Measurements from ENCODE around the gene INPP5D. TPM values are rescaled to one million over a fixed set of nuclear protein-coding genes. Genes with fewer than 3 reads are reported as not detected.

Gene INPP5D
- total RNA-seq, 1 donor = under 0.01 TPM

GRCh38 chr2:233089851-233090250, 29.7 kb downstream of the INPP5D start:
- Histone ChIP-seq H3K27ac (ENCODE audit: low read depth, low read length) (no peak overlapping the region), H3K79me2 (ENCODE audit: insufficient read depth, low read length) (no peaks in the 10 kb centered on the region), H3K27me3 (ENCODE audit: insufficient read depth, low read length) (no peaks in the 10 kb centered on the region), H3K4me1 (ENCODE audit: insufficient read depth, low read length) (peaks cover 4% of the 10 kb centered on the region), H3K4me3 (ENCODE audit: insufficient read depth, low read length) (no peak overlapping the region), H3K9me3 (ENCODE audit: low read depth, low read length) (no peaks in the 10 kb centered on the region), H3K36me3 (ENCODE audit: insufficient read depth, low read length) (no peaks in the 10 kb centered on the region), H4K20me1 (ENCODE audit: insufficient read depth, low read length) (no peaks in the 10 kb centered on the region), H3K4me2 (ENCODE audit: insufficient read depth, low read length) (no peak overlapping the region), H2AFZ (ENCODE audit: low read length) (no peak overlapping the region)
- TF ChIP-seq, protein P1, sequence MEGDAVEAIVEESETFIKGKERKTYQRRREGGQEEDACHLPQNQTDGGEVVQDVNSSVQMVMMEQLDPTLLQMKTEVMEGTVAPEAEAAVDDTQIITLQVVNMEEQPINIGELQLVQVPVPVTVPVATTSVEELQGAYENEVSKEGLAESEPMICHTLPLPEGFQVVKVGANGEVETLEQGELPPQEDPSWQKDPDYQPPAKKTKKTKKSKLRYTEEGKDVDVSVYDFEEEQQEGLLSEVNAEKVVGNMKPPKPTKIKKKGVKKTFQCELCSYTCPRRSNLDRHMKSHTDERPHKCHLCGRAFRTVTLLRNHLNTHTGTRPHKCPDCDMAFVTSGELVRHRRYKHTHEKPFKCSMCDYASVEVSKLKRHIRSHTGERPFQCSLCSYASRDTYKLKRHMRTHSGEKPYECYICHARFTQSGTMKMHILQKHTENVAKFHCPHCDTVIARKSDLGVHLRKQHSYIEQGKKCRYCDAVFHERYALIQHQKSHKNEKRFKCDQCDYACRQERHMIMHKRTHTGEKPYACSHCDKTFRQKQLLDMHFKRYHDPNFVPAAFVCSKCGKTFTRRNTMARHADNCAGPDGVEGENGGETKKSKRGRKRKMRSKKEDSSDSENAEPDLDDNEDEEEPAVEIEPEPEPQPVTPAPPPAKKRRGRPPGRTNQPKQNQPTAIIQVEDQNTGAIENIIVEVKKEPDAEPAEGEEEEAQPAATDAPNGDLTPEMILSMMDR (IDR thresholded peaks at IDR 0.05; ENCODE audit: extremely low read depth, low read depth, low read length) = no peak
- DNase-seq (ENCODE audit: insufficient read length, low spot score, missing footprints) = no peak

DNA sequence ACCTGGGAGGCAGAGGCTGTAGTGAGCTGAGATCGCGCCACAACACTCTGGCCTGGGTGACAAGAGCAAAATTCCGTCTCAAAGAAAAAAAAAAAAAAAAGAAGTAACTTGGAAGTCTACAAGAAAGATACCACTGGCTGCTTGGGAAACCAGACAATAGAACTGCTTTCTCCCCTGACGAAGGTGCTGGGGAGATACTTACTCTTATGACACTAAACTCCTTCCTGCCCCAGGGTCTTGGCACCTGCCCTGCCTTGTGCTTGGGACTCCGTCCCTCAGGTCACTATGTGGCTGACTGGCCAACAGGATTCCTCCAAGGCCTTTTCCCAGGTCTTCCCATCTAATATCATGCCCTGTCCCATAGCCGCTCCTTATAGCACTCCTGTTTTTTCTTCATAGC, 30.7 kb downstream of the INPP5D start:
- Histone ChIP-seq H2AFZ (ENCODE audit: low read length) (no peak overlapping the region), H3K27me3 (ENCODE audit: insufficient read depth, low read length) (no peaks in the 10 kb centered on the region), H3K27ac (ENCODE audit: low read depth, low read length) (no peak overlapping the region), H3K9me3 (ENCODE audit: low read depth, low read length) (no peaks in the 10 kb centered on the region), H3K79me2 (ENCODE audit: insufficient read depth, low read length) (no peaks in the 10 kb centered on the region), H4K20me1 (ENCODE audit: insufficient read depth, low read length) (no peaks in the 10 kb centered on the region), H3K4me3 (ENCODE audit: insufficient read depth, low read length) (no peak overlapping the region), H3K4me1 (ENCODE audit: insufficient read depth, low read length) (peaks cover 4% of the 10 kb centered on the region), H3K4me2 (ENCODE audit: insufficient read depth, low read length) (no peak overlapping the region), H3K36me3 (ENCODE audit: insufficient read depth, low read length) (no peaks in the 10 kb centered on the region)
- TF ChIP-seq, protein P1 (IDR thresholded peaks at IDR 0.05; ENCODE audit: extremely low read depth, low read depth, low read length) = no peak
- no peak for DNase-seq (ENCODE audit: insufficient read length, low spot score, missing footprints)

GRCh38 chr2:233091595-233092375, 31.6 kb downstream of the INPP5D start:
- no peaks in the 10 kb centered on the region for H3K9me3 ChIP-seq (ENCODE audit: low read depth, low read length)
- no peaks in the 10 kb centered on the region for H3K27me3 ChIP-seq (ENCODE audit: insufficient read depth, low read length)

More at GRCh38 chr2:233091595-233092375, 31.6 kb downstream of the INPP5D start:
- DNase-seq (ENCODE audit: insufficient read length, low spot score, missing footprints) = no peak
- H2AFZ ChIP-seq (ENCODE audit: low read length) = no peak overlapping the region
- peaks cover 2% of the 10 kb centered on the region for H3K4me1 ChIP-seq (ENCODE audit: insufficient read depth, low read length)
- H3K4me2 ChIP-seq (ENCODE audit: insufficient read depth, low read length) = no peak overlapping the region
- no peak overlapping the region for H3K4me3 ChIP-seq (ENCODE audit: insufficient read depth, low read length)
- H3K79me2 ChIP-seq (ENCODE audit: insufficient read depth, low read length) = no peaks in the 10 kb centered on the region
- no peaks in the 10 kb centered on the region for H3K36me3 ChIP-seq (ENCODE audit: insufficient read depth, low read length)
- TF ChIP-seq, protein P1 (IDR thresholded peaks at IDR 0.05; ENCODE audit: extremely low read depth, low read depth, low read length) = no peak
- no peaks in the 10 kb centered on the region for H4K20me1 ChIP-seq (ENCODE audit: insufficient read depth, low read length)
- H3K27ac ChIP-seq (ENCODE audit: low read depth, low read length) = no peak overlapping the region
